Peyer's patch (tissue), 4 donors: Measurements from ENCODE around the gene RAB37. TPM values are rescaled to one million over a fixed set of nuclear protein-coding genes. Genes with fewer than 3 reads are reported as not detected.

Experiments
- DNase-seq, 3 donors: peaks; one replicate each; pipeline ENCODE4 v3.0.0-alpha.2; 2017 to 2019
- H3K27ac ChIP-seq, 4 donors: fragments of 200-600 bp; sonication (generic); one replicate each; pipeline ENCODE4 v1.5.1; 2016 to 2019
- H3K27me3 ChIP-seq, 2 donors: fragments of 200-600 bp; sonication (generic); one replicate each; pipeline ENCODE4 v1.5.1; 2019
- H3K36me3 ChIP-seq, 3 donors: fragments of 200-600 bp; sonication (generic); one replicate each; pipeline ENCODE4 v1.5.1; 2016 to 2019
- H3K4me1 ChIP-seq, 4 donors: fragments of 200-600 bp; sonication (generic); one replicate each; pipeline ENCODE4 v1.5.1; 2016 to 2019
- H3K4me3 ChIP-seq, 4 donors: fragments of 200-600 bp; sonication (generic); 1 replicate in 3 of 4; 2 replicates in 1 of 4; pipeline ENCODE4 v1.5.1; 2016 to 2019; ENCODE audit warnings: mild to moderate bottlenecking in 1 of 4
- H3K9me3 ChIP-seq, 4 donors: fragments of 200-600 bp; sonication (generic); one replicate each; pipeline ENCODE4 v1.5.1; 2016 to 2019; ENCODE audit warnings: mild to moderate bottlenecking in 1 of 4
- POLR2A ChIP-seq, 2 donors: fragments of 450-650 bp; IDR thresholded peaks; one replicate each; pipeline ENCODE4 v1.5.1; 2017; ENCODE audit warnings: antibody characterized with exemption in 2 of 2, mild to moderate bottlenecking in 2 of 2, moderate library complexity in 2 of 2
- total RNA-seq, 4 donors: library from RNA; depleted of rRNA; stranded (reverse); fragments of >200 nt; gene quantifications; one replicate each; pipeline ENCODE4 v1.1.0, GENCODE V29; 2016
- TF ChIP-seq, protein P1 (sequence below), 6 experiments: fragments of 450-650 bp in 4 of 6; fragments of 200-600 bp in 2 of 6; sonication (generic) in 1 of 6; IDR thresholded peaks; one replicate each; pipeline ENCODE4 v1.5.1; 2017 to 2019; ENCODE audit warnings: antibody characterized with exemption in 6 of 6, mild to moderate bottlenecking in 3 of 6, moderate library complexity in 1 of 6

Gene RAB37
- total RNA-seq, 4 donors from 2014 or later: 1.1 to 35.5 (median 4.4) TPM

DNA sequence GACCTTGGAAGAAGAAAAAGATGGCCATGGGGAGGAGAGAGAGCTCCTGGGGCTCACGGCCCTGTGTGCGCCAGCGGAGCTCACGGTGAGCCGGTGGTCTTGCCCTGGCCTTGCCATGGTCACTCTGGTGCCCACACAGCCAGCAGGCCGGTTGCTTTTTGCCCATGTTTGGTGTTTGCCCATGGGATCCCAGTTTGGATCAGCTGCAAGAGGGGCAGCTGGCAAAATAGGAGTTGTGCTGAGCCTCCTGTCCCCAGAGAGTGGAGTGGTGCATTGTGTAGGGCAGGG is 12.9 kb downstream of the RAB37 start:
- H3K36me3 ChIP-seq: peaks cover 0 to 3% (median 0%) of the 10 kb centered on the region in 3 donors
- DNase-seq: no peak
- TF ChIP-seq POLR2A (IDR thresholded peaks at IDR 0.05): no peak
- TF ChIP-seq, protein P1, sequence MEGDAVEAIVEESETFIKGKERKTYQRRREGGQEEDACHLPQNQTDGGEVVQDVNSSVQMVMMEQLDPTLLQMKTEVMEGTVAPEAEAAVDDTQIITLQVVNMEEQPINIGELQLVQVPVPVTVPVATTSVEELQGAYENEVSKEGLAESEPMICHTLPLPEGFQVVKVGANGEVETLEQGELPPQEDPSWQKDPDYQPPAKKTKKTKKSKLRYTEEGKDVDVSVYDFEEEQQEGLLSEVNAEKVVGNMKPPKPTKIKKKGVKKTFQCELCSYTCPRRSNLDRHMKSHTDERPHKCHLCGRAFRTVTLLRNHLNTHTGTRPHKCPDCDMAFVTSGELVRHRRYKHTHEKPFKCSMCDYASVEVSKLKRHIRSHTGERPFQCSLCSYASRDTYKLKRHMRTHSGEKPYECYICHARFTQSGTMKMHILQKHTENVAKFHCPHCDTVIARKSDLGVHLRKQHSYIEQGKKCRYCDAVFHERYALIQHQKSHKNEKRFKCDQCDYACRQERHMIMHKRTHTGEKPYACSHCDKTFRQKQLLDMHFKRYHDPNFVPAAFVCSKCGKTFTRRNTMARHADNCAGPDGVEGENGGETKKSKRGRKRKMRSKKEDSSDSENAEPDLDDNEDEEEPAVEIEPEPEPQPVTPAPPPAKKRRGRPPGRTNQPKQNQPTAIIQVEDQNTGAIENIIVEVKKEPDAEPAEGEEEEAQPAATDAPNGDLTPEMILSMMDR (IDR thresholded peaks at IDR 0.05): no peak
- peak overlapping the region; percentile 67 to 99 (median 86) for H3K4me3 ChIP-seq
- H3K27me3 ChIP-seq: no peaks in the 10 kb centered on the region
- peak overlapping the region; percentile 94 to 98 (median 94) for H3K27ac ChIP-seq
- no peaks in the 10 kb centered on the region for H3K9me3 ChIP-seq
- peaks cover 3 to 63% (median 10%) of the 10 kb centered on the region in 4 donors for H3K4me1 ChIP-seq

DNA sequence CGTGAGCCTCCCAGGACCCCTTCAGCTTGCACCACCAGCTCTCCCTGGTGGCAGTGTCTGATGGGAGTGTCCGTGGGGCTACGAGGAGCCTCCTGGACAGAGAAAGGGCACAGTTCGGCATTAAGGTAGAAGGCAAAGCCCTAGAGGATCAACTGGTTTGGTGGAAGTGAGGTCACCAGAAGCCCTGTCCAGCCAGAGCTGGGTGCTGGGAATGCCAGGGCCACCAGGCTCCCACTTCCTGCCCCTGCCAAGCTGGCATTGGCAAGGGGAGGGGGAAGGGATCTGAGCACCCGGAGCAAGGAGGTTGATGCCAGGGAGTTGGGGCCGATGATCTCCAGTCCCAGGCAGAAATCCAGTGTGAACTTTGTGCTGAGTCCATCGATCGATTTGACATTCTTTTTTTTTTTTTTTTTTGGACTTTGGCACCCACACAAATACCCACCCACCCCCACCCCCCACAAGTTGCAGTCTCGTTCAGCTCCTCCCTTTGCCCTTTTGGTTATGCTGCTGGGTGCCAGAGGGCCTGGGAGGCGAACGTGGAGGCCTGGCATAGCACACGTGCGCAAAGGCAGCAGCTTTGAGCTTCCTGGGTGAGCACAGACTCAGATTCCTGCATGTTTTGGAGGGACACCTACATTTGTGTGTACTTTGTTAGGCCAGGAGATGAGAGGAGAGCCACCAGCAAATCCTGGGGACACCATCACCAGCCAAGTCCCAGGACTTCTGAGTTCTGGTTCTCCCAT is 13.4 kb downstream of the RAB37 start:
- no peaks in the 10 kb centered on the region for H3K27me3 ChIP-seq
- H3K4me1 ChIP-seq: peaks cover under 1 to 63% (median 9%) of the 10 kb centered on the region in 4 donors
- DNase-seq: peak in 2 of 3 donors; percentile 84 to 85
- peak; percentile 28 to 44 for TF ChIP-seq POLR2A (IDR thresholded peaks at IDR 0.05)
- TF ChIP-seq, protein P1 (IDR thresholded peaks at IDR 0.05): peak in 1 of 6 experiments; percentile 5
- peak overlapping the region; percentile 67 to 99 (median 86) for H3K4me3 ChIP-seq
- no peaks in the 10 kb centered on the region for H3K9me3 ChIP-seq
- H3K36me3 ChIP-seq: peaks cover 0 to 4% (median 0%) of the 10 kb centered on the region in 3 donors
- peak overlapping the region; percentile 94 to 98 (median 94) for H3K27ac ChIP-seq

DNA sequence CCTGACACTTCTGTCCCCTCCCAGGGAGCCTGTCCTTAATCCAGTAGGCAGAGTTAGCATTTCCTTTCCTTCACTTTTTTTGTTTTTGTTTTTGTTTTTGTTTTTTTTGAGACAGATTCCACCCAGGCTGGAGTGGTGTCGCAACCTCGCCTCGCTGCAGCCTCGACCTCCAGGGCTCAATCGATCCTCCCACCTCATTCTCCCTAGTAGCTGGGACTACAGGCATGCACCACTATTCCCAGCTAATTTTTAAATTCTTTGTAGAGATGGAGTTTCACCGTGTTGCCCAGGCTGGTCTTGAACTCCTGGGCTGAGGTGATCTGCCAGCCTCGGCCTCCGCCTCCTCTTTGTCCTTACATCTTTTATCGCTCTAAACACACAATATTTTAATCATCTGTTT is 15.4 kb downstream of the RAB37 start:
- no peak for TF ChIP-seq POLR2A (IDR thresholded peaks at IDR 0.05)
- TF ChIP-seq, protein P1 (IDR thresholded peaks at IDR 0.05): no peak
- Histone ChIP-seq H3K27me3 (no peaks in the 10 kb centered on the region), H3K27ac (peak overlapping the region; percentile 84 to 95 (median 94)), H3K4me3 (peak overlapping the region in 1 of 4 donors; percentile 67), H3K36me3 (peaks cover 0 to 4% (median 0%) of the 10 kb centered on the region in 3 donors), H3K9me3 (no peaks in the 10 kb centered on the region), H3K4me1 (peaks cover 5 to 67% (median 16%) of the 10 kb centered on the region in 4 donors)
- DNase-seq: no peak

DNA sequence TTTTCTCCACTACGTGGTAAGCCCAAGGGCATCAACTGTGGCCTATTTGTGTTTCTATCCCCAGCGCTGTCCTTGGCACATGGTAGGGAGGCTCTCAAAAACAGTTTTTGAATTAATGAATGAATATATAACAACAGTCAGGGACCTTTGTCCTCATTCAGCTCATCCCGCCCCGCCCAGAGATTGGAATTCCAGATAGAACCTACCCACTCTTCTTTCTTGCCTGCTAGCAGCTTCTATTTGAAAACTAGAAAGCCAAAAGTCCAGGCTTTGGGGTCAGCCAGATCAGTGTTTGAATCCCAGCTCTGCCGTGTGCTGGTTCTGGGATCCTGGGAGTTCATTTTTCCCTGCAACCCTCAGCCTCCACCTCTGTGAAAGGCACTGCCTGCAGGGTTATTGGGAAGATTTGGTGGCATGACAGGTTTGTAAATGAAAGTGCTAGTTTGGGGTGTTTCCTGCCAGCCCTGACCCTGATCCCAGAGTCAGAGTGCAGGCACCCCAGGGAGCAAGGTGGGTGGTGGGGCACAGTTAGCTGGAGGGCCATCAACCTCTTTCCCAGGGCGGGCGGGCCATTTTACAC is 15.9 kb downstream of the RAB37 start:
- Histone ChIP-seq H3K27me3 (no peaks in the 10 kb centered on the region), H3K4me1 (peaks cover 10 to 67% (median 19%) of the 10 kb centered on the region in 4 donors), H3K9me3 (no peaks in the 10 kb centered on the region), H3K4me3 (peak overlapping the region in 2 of 4 donors; percentile 27 to 35), H3K27ac (peak overlapping the region; percentile 4 to 95 (median 89)), H3K36me3 (peaks cover 0 to 4% (median 0%) of the 10 kb centered on the region in 3 donors)
- no peak for TF ChIP-seq POLR2A (IDR thresholded peaks at IDR 0.05)
- TF ChIP-seq, protein P1 (IDR thresholded peaks at IDR 0.05): no peak
- DNase-seq: peak in 1 of 3 donors; percentile 75

DNA sequence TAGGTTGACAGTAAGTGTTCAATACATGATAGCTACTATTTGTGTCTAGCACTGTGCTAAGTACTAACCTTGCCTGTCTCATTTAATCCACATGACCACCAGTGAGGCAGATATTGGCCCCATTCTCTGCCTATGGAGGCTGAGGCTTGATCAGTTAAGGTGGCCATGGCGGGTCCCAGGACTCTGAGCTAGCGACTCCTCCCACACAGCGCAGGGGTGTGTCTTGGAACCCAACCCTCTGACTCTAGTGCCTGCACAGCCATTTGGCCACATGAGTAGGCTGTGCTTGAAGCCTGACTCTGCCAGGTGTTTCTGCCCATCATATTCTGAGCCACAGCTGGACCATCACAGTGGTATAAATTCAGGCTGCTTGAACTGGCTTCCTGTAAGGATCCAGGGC is 17.8 kb downstream of the RAB37 start:
- TF ChIP-seq, protein P1 (IDR thresholded peaks at IDR 0.05): no peak
- no peak for TF ChIP-seq POLR2A (IDR thresholded peaks at IDR 0.05)
- no peaks in the 10 kb centered on the region for H3K9me3 ChIP-seq
- peak overlapping the region in 1 of 4 donors; percentile 9 for H3K27ac ChIP-seq
- H3K4me3 ChIP-seq: peak overlapping the region in 1 of 4 donors; percentile 4
- peaks cover 28 to 86% (median 38%) of the 10 kb centered on the region in 4 donors for H3K4me1 ChIP-seq
- no peak for DNase-seq
- H3K36me3 ChIP-seq: peaks cover 0 to 4% (median 0%) of the 10 kb centered on the region in 3 donors
- no peaks in the 10 kb centered on the region for H3K27me3 ChIP-seq
